IPS DF 19.7 (cell line): ENCODE measurements around the gene PARM1.

Experiments used
- DNase-seq: peaks from one replicate; pipeline ENCODE4 v3.0.0-alpha.2; 2013; ENCODE audit warnings: low read depth, low spot score

The PARM1 gene

DNA sequence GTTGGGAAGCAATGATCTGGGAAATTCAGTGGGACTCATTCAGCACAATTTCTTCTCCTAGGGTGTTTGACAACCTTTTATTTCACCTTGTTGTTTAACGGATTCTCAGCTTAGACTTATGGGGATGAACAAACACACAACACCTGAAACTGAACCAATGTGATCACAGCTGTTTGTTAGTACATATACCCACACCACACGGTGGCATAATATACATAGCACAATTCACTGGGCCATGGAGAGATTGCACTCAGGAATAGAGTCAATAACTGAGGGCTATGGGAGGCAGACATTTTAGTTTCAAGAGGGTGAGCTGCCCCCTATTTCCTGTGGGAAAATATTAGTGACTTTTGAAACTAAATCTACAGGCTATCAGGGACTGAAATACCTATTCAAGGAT, 148.0 kb downstream of the PARM1 start:
- DNase-seq: no peak

DNA sequence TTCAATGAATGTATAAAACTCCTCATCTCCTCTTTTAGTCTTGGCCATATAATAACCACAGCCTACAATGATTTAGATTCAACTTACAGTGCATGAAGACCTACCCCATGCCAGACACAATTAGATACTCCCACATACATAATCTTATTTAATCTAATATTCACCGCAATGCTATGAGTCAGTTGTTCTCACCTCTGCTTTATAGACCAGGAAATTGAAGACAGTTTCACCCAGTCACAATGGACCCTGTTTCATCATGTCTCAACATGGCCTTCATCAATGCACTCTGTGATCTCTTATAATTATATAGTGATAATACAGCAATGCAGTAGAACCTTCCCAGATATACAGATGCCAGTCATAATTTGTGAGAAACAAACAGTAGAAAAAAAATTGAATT, 148.6 kb downstream of the PARM1 start:
- no peak for DNase-seq

DNA sequence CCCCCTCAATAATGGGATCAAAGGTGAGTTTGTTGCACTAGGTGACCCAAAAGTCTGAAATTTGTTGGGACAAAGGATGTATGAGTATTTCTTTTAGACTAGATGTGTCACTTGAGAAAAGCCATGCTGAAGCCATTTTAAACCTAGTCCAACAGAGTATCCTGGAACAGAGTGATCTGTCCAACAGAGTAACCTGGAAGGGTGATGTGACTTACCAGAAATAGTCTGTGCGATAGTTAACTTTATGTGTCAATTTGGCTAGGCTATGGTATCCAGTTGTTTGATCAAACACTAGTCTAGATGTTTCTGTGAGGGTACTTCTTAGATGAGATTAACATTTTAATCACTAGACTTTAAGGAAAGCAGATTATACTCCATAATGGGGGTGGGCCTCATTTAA, 154.5 kb downstream of the PARM1 start:
- no peak for DNase-seq

DNA sequence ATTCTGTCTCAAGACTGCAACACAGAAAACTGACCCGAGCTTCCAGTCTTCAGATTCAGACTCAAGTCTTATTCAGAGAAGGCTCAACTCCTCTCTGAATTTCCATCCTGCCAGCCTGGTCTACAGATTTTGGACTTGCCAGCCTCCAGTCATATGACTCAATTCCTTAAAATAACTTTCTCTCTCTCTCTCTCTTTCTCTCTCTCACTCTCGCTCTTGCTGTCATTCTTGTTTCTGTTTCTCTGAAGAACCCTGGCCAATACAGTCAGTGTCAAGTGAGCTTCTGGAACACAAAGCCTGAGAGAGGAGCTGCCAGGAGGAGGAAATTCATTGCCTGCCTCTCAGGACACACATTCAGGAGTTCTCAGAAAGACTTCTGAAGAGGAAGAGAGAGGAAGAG, 154.9 kb downstream of the PARM1 start:
- DNase-seq: no peak

DNA sequence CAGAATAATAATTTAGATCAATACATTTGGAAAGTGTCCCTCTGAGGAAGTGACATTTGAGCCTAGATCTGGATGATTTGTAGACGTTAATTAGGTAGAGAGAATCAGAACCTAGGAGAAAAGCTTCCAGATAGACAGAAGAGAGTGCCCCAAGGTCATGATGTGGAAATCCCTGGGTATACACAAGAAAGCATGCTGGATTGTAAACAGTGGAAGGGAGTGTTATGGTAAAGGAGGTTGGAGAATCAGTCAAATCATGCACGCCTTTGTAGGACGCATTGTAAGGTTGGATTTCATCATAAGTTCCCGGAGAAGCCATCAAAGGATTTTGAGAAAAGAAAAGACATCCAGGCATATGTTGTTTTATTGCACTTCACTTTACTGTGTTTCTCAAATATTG, 156.3 kb downstream of the PARM1 start:
- DNase-seq: no peak

DNA sequence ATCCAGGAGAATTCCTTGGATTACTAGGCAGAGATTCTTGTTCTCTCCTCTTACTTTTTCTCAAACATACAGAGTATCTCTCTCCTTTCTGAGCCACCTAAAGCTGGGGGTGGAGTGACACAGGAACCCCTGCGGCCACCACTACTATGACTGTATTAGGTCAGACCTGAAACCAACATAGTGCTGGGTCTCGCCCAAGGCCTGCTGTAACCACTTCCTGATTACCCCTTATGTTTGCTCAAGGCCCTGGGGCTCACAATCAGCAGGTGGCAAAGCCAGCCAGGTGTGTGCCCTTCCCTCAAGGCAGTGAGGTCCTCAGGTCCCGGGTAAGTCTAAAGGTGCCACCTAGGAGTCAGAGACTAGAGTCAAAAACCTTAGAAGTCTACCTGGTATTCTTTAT, 166.4 kb downstream of the PARM1 start:
- no peak for DNase-seq
